A673 (cell line): ENCODE data around the gene GPC1. TPM values are rescaled to one million over a fixed set of nuclear protein-coding genes. Genes with fewer than 3 reads are reported as not detected.

Experiments used
- BruUV-seq: library from RNA; stranded (reverse); fragments of 400-500 nt; replicated peaks from 2 replicates; lab custom pipeline; 2021; lab: Mats Ljungman, UMichigan
- CTCF ChIA-PET: fragments of 300-600 bp; sonication (Branson Sonifier 250); formaldehyde crosslinking; loops from one replicate; lab custom pipeline; 2022; ENCODE audit warnings: antibody characterized with exemption; lab: Charles Lee
- POLR2A ChIA-PET: fragments of 300-600 bp; sonication (Branson Sonifier 250); formaldehyde crosslinking; loops from one replicate; lab custom pipeline; 2022; ENCODE audit warnings: antibody characterized with exemption; ENCODE audit not compliant: low non-redundant PET; lab: Charles Lee
- DNase-seq: peaks from one replicate; pipeline ENCODE4 v3.0.0-alpha.2; 2015; ENCODE audit warnings: low spot score
- H3K27ac ChIP-seq: fragments of 200-600 bp; sonication (generic); 2 replicates; pipeline ENCODE4 v1.5.1; 2016; ENCODE audit warnings: mixed run types, low read depth, mild to moderate bottlenecking, mixed read lengths, antibody characterized with exemption, low read length; ENCODE audit not compliant: poor library complexity, severe bottlenecking
- H3K27me3 ChIP-seq: fragments of 200-600 bp; sonication (generic); replicated peaks from 2 replicates; pipeline ENCODE4 v1.6.1; 2017; ENCODE audit warnings: mixed run types, low read depth, mild to moderate bottlenecking, mixed read lengths, antibody characterized with exemption, low read length; ENCODE audit not compliant: insufficient read depth, poor library complexity
- H3K36me3 ChIP-seq: fragments of 200-600 bp; sonication (generic); 2 replicates; pipeline ENCODE4 v1.6.1; 2016; ENCODE audit warnings: mixed run types, mild to moderate bottlenecking, mixed read lengths, antibody characterized with exemption, low read length; ENCODE audit not compliant: insufficient read depth, poor library complexity, severe bottlenecking
- H3K4me1 ChIP-seq: fragments of 200-600 bp; sonication (generic); 2 replicates; pipeline ENCODE4 v1.6.1; 2017; ENCODE audit warnings: mixed run types, mild to moderate bottlenecking, mixed read lengths, antibody characterized with exemption, low read length; ENCODE audit not compliant: insufficient read depth, poor library complexity, severe bottlenecking
- H3K4me3 ChIP-seq: fragments of 200-600 bp; sonication (generic); 2 replicates; pipeline ENCODE4 v1.5.1; 2016; ENCODE audit warnings: low read depth, mixed run types, mild to moderate bottlenecking, mixed read lengths, low read length; ENCODE audit not compliant: poor library complexity, severe bottlenecking
- H3K9me3 ChIP-seq: fragments of 200-600 bp; sonication (generic); 2 replicates; pipeline ENCODE4 v1.6.1; 2016; ENCODE audit warnings: mixed run types, low read depth, mild to moderate bottlenecking, mixed read lengths, antibody characterized with exemption, low read length; ENCODE audit not compliant: poor library complexity, severe bottlenecking
- EZH2 ChIP-seq: fragments of 200-600 bp; sonication (generic); IDR thresholded peaks from 2 replicates; pipeline ENCODE4 v1.6.1; 2017; ENCODE audit warnings: borderline replicate concordance, low read depth, mild to moderate bottlenecking, mixed read lengths, antibody characterized with exemption, low read length; ENCODE audit not compliant: poor library complexity, severe bottlenecking
- intact Hi-C: fragments of 100-400 bp; cut with micrococcal nuclease; formaldehyde crosslinking; loops from one replicate; pipeline ENCODE4 v1.10.0; 2022; ENCODE audit not compliant: unreplicated experiment
- total RNA-seq: library from RNA; stranded (reverse); gene quantifications from 2 replicates; pipeline ENCODE4 v1.2.3, GENCODE V29; 2021
- TF ChIP-seq, protein P1 (sequence below): fragments of 300-800, 200-600 bp; sonication (generic); conservative IDR thresholded peaks from 2 replicates; pipeline ENCODE4 v1.5.1; 2017; ENCODE audit warnings: low read depth, mild to moderate bottlenecking, antibody characterized with exemption, low read length, moderate library complexity, mixed read lengths

The GPC1 gene
- total RNA-seq, 1 experiment from 2014 or later: 21.2 TPM

DNA sequence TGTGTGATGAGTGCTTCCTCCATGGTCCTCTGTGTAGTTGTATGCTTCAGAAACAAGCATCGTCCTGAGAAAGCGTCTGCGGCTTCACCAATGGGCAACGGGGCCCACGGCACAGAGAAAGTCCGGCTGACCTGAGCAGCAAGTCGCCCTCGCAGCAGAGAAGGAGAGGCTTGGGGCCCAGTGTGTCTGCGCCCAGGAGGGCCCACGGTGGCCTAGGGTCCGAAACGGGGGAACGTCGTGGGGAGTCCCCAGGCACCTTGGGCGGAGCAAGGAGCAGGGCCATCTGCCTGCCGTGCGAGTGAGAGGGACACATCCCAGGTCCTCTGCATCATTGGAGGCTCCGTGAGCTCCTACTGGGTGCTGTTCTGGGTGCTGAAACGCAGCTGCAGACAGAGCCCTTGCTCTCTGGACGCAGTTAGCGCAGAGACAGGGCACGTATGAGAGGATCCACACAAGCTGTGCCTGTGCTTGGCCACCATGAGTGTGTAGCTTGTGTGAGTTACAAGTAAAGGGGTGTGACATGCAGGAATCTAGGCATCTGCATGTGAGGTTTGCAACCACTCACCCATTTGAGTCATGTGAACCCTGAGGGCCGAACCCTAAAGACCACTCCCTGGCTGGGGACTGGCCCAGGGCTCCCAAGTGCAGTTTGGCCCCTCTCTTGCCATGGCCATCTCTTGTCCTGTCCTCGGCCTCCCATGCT is 10.6 kb downstream of the GPC1 start:
- TF ChIP-seq EZH2: no peak
- TF ChIP-seq, protein P1, sequence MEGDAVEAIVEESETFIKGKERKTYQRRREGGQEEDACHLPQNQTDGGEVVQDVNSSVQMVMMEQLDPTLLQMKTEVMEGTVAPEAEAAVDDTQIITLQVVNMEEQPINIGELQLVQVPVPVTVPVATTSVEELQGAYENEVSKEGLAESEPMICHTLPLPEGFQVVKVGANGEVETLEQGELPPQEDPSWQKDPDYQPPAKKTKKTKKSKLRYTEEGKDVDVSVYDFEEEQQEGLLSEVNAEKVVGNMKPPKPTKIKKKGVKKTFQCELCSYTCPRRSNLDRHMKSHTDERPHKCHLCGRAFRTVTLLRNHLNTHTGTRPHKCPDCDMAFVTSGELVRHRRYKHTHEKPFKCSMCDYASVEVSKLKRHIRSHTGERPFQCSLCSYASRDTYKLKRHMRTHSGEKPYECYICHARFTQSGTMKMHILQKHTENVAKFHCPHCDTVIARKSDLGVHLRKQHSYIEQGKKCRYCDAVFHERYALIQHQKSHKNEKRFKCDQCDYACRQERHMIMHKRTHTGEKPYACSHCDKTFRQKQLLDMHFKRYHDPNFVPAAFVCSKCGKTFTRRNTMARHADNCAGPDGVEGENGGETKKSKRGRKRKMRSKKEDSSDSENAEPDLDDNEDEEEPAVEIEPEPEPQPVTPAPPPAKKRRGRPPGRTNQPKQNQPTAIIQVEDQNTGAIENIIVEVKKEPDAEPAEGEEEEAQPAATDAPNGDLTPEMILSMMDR: no peak
- intact Hi-C loops: no loop called here
- ChIA-PET CTCF (no interaction called here), POLR2A (no interaction called here)
- Histone ChIP-seq H3K27ac (no peak overlapping the region), H3K9me3 (no peaks in the 10 kb centered on the region), H3K27me3 (no peaks in the 10 kb centered on the region), H3K36me3 (no peaks in the 10 kb centered on the region), H3K4me3 (no peak overlapping the region), H3K4me1 (no peaks in the 10 kb centered on the region)
- BruUV-seq: no TSS peak
- no peak for DNase-seq

DNA sequence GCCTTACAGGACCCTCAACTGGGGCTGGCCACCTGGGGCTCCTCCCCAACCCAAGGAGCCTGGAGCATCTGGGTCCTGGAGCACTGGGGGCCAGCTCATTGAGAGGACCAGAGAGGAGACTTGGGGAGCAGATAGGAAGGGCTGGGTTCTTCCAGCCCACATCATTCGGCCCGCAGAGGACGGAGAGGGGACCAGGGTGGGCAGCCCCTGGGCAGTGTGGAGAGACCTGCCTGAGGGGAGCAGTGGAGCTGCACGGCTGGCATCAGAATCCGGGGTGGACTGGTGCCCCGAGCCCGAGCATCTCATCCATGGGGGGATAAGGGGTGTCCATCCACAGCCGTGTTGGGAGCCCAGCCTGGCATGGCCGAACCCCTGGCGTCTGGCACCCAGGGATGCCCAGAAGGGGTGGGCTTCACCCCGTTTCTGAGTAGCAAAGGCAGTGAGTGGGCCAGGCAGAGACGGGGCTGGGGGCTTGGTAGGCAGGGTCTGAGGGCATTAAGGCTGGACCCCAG is 11.3 kb downstream of the GPC1 start:
- Histone ChIP-seq H3K9me3 (no peaks in the 10 kb centered on the region), H3K27me3 (no peaks in the 10 kb centered on the region), H3K27ac (no peak overlapping the region), H3K4me3 (no peak overlapping the region), H3K36me3 (no peaks in the 10 kb centered on the region), H3K4me1 (no peaks in the 10 kb centered on the region)
- TF ChIP-seq, protein P1: no peak
- TF ChIP-seq EZH2: no peak
- ChIA-PET POLR2A (no interaction called here), CTCF (no interaction called here)
- intact Hi-C loops: no loop called here
- BruUV-seq: no TSS peak
- DNase-seq: no peak

DNA sequence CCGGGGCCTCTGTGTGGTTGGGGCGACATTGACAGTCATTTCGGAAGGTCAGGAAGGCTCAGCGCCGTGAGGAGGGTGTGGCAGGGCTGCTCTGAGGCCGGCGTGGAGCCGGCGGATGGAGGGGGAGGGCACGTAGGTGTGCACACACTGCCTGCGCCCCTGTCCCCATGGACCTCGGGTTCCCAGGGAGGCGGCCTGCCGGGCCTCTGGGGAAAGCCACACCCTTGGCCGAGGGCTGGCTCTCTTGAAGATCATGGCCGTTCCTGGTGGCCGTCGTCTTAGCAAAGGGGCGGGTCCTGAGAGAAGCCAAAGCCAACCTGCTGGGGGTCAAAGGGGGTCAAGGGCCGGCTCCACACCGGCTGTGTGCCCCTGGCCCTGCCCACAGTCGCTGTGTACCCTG is 11.9 kb downstream of the GPC1 start:
- CTCF ChIA-PET: no interaction called here
- TF ChIP-seq, protein P1: no peak
- TF ChIP-seq EZH2: no peak
- H3K36me3 ChIP-seq: no peaks in the 10 kb centered on the region
- BruUV-seq: no TSS peak
- H3K27ac ChIP-seq: no peak overlapping the region
- no peaks in the 10 kb centered on the region for H3K27me3 ChIP-seq
- intact Hi-C loops: no loop called here
- DNase-seq: no peak
- H3K4me1 ChIP-seq: no peaks in the 10 kb centered on the region
- H3K4me3 ChIP-seq: no peak overlapping the region
- POLR2A ChIA-PET: no interaction called here
- no peaks in the 10 kb centered on the region for H3K9me3 ChIP-seq
